ENCODE data around the gene OTOGL. TPM values are rescaled to one million over a fixed set of nuclear protein-coding genes. Genes with fewer than 3 reads are reported as not detected.

The OTOGL gene, protein sequence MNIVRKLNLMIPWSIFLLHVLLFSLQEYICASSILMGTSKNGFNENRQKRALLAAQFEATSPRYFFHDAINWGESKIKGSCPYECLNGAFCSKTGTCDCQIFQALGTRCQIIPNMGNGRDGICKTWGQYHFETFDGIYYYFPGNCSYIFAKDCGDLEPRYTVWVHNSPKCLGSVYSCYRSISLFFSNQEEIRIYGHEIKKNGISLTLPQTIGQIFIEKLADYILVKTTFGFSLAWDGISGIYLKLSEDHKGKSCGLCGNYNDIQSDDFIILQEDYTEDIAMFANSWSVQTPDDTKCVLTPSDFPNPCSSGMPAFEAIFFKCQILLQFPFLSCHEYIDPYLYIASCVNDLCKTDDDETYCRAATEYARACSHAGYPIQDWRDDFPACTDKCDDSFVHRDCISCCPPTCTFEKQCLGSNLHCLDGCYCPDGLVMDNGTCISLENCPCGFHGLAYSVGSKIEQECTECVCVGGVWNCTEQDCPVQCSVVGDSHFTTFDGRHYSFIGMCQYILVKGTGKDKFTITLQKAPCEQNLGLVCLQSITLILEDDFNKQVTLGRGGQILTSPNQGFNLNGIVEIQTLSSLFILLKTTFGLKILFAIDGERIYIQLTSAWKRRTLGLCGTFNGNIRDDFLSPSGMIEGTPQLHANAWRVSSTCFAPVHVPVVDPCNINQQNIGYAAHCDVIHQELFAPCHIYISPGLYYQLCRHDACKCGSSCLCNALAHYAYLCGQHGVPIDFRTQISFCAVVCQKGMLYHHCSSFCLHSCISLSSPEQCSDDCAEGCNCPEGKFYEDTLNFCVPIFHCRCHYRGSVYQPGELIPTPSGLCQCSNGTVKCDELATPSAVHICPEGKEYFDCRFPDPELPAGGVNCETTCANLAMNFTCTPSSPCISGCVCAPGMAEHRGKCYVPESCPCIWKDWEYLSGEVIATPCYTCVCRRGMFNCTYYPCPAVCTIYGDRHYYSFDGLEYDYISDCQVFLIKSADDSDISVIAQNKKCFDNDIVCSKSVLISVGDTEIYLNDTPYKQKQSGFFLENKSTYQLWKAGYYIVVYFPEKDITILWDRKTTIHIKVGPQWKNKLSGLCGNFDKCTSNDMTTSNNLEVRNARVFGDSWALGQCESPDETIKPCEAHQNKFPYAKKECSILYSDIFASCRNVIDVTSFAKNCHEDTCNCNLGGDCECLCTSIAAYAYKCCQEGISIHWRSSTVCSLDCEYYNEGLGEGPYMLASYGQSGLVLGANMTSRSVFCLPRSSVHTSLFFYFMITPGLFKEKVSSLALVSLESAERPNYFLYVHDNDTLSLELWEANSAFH (N-terminal part only)
- total RNA-seq, result under 0.01 and 0.20 TPM in 2 replicates

DNA sequence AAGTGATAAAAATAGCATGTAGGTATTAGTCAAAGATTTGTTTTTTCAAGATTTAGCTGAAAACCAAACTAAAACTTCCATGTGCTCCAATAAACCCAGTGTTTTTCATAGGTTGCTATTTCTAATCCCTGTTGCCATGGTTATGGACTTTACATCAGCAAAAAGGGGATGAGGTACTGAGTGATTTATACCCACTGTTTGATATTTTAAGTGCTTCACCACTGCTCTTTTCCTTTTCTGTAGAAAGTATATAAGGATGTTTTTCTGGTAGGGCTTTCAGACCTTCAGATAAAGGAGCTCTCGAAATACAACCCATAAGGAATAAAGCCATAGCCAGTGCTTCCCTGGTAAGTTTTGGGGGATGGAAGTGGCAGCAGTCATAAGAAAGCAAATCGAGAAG lies at the start of gene OTOGL:
TSS of gene OTOGL (plus strand) at position 279 of the 400 bp plus-strand sequence. CDS start 109,895 bp downstream, outside the sequence.

Small RNA genes lying within 50 kb of the gene (small RNA-seq; reads per million reads assigned to genes)
- gene RN7SKP261 (not detected), gene RNU7-106P (not detected)

Other genes with a start within 250 kb of the OTOGL start
- gene PPP1R12A, start 164.4 kb upstream of the OTOGL start, total RNA-seq, result 68.3 and 97.7 TPM in 2 replicates